SJCRH30 (cell line): Measurements from ENCODE around the gene APC2. TPM values are rescaled to one million over a fixed set of nuclear protein-coding genes. Genes with fewer than 3 reads are reported as not detected.

Source experiments
- DNase-seq, 2 experiments: peaks; one replicate each; pipeline ENCODE4 v3.0.0-alpha.2; 2015 to 2020
- H3K27ac ChIP-seq: fragments of 250-450 bp; sonication (Bioruptor Pico); 2 replicates; pipeline ENCODE4 v1.5.1; 2020; ENCODE audit warnings: mild to moderate bottlenecking, moderate library complexity
- H3K27me3 ChIP-seq: fragments of 250-450 bp; sonication (Bioruptor Pico); 2 replicates; pipeline ENCODE4 v1.5.1; 2020; ENCODE audit warnings: mild to moderate bottlenecking, moderate library complexity
- H3K36me3 ChIP-seq: fragments of 250-450 bp; sonication (Bioruptor Pico); 2 replicates; pipeline ENCODE4 v1.5.1; 2020; ENCODE audit warnings: mild to moderate bottlenecking, moderate library complexity
- H3K4me1 ChIP-seq: fragments of 250-450 bp; sonication (Bioruptor Pico); 2 replicates; pipeline ENCODE4 v1.5.1; 2020; ENCODE audit warnings: mild to moderate bottlenecking, moderate library complexity
- H3K4me3 ChIP-seq: fragments of 250-450 bp; sonication (Bioruptor Pico); 2 replicates; pipeline ENCODE4 v1.5.1; 2020; ENCODE audit warnings: mild to moderate bottlenecking, moderate library complexity
- H3K9me3 ChIP-seq: fragments of 250-450 bp; sonication (Bioruptor Pico); replicated peaks from 2 replicates; pipeline ENCODE4 v1.5.1; 2020; ENCODE audit warnings: mild to moderate bottlenecking, moderate library complexity
- total RNA-seq: library from RNA; depleted of rRNA; stranded (reverse); fragments of >200 nt; shearing (Covaris generic); gene quantifications from 2 replicates; pipeline ENCODE4 v1.2.3, GENCODE V29; 2014

Gene APC2
- total RNA-seq, 1 experiment from 2014 or later: 0.24 TPM

DNA sequence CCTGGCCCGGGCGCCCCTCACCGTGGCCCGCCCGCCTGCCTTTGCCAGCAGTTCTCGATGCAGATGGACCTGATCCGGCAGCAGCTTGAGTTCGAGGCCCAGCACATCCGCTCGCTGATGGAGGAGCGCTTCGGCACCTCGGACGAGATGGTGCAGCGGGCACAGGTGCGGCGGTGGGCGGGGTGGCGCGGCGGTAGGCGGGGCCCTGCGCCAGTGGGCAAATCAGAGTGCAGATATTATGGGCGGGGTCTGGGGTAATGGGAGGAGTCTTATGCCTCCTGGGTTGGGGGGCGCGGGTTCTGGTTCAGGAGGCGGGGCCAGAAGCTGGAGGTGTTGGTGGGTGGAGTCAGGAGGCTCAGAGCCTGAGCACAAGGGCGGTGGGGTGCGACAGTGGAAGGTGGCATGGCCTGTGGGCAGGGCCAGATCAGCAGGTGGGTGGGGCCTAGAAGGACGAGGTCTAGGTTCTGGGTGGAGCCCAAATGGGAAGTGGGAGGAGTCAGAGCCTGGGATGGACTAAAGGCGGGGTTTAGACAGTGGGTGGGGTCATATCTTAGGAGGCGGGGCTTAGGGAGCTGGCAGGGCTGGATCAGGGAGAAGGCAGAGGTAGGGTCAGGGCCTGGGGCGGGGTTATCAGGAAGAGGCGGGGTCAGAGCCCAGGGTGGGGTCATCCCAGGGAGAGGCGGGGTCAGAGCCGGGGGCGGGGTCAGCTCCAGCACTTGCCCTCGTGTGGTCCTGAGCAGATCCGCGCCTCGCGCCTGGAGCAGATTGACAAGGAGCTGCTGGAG is 5.6 kb downstream of the APC2 start:
- Histone ChIP-seq H3K9me3 (no peaks in the 10 kb centered on the region), H3K36me3 (no peaks in the 10 kb centered on the region), H3K27ac (no peak overlapping the region), H3K27me3 (peaks cover 14% of the 10 kb centered on the region), H3K4me3 (no peak overlapping the region), H3K4me1 (peaks cover 17% of the 10 kb centered on the region; the same call in 1 of the 2 replicates)
- peak; percentile 73 to 78 for DNase-seq

- Histone ChIP-seq H3K27me3 (peaks cover 7% of the 10 kb centered on the region; the same call in 1 of the 2 replicates), H3K36me3 (no peaks in the 10 kb centered on the region), H3K4me1 (peaks cover 17% of the 10 kb centered on the region; the same call in 1 of the 2 replicates), H3K4me3 (no peak overlapping the region), H3K9me3 (no peaks in the 10 kb centered on the region), H3K27ac (no peak overlapping the region)
- no peak for DNase-seq
Measured at GRCh38 chr19:1456121-1456900, 6.4 kb downstream of the APC2 start.

GRCh38 chr19:1457031-1457739 is 7.3 kb downstream of the APC2 start:
- Histone ChIP-seq H3K36me3 (no peaks in the 10 kb centered on the region), H3K4me1 (peaks cover 15% of the 10 kb centered on the region; the same call in 1 of the 2 replicates), H3K27ac (no peak overlapping the region), H3K4me3 (no peak overlapping the region), H3K27me3 (no peaks in the 10 kb centered on the region), H3K9me3 (no peaks in the 10 kb centered on the region)
- DNase-seq: no peak

DNA sequence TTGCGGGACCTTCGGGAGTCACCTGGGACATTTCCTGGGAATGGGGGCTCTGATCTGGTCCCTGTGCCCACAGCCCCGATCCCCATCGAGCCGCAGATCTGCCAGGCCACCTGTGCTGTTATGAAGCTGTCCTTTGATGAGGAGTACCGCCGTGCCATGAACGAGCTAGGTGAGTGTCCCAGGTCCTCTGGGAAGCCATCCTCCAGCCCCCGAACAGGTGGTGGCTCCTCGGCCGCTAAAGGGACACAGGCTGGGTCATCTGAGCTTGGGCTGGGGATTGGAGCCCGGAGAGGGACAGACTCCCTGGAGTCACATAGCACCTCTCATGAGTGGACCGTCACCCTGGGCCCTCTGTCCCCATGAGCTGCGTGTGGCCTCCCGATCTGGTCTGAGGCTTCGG is 8.0 kb downstream of the APC2 start:
- H3K9me3 ChIP-seq: no peaks in the 10 kb centered on the region
- H3K4me3 ChIP-seq: no peak overlapping the region
- H3K27me3 ChIP-seq: no peaks in the 10 kb centered on the region
- H3K36me3 ChIP-seq: no peaks in the 10 kb centered on the region
- no peak for DNase-seq
- H3K27ac ChIP-seq: no peak overlapping the region
- peaks cover 8% of the 10 kb centered on the region; the same call in 1 of the 2 replicates for H3K4me1 ChIP-seq

DNA sequence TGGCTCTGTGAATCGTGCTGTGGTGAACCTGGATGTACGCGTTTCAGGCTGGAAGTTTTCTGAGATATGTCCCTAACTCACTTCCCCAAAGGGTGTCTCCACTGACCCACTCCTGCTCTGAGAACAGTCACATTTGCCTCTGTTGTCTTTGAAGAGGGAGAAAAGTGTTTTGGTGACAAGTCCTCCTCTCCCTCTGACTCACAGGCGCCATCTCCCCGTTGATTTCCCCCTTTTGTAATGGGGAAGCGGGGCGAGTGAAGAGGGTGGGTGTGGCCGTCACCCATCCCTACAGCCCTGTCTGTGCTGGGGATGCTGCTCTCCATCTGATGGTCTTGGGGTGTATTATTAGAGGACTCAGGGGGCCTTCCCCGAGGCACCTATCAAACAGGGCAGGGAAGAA is 9.6 kb downstream of the APC2 start:
- DNase-seq: no peak
- no peaks in the 10 kb centered on the region for H3K36me3 ChIP-seq
- no peak overlapping the region for H3K27ac ChIP-seq
- no peaks in the 10 kb centered on the region for H3K9me3 ChIP-seq
- H3K4me1 ChIP-seq: no peaks in the 10 kb centered on the region
- no peaks in the 10 kb centered on the region for H3K27me3 ChIP-seq
- no peak overlapping the region for H3K4me3 ChIP-seq

DNA sequence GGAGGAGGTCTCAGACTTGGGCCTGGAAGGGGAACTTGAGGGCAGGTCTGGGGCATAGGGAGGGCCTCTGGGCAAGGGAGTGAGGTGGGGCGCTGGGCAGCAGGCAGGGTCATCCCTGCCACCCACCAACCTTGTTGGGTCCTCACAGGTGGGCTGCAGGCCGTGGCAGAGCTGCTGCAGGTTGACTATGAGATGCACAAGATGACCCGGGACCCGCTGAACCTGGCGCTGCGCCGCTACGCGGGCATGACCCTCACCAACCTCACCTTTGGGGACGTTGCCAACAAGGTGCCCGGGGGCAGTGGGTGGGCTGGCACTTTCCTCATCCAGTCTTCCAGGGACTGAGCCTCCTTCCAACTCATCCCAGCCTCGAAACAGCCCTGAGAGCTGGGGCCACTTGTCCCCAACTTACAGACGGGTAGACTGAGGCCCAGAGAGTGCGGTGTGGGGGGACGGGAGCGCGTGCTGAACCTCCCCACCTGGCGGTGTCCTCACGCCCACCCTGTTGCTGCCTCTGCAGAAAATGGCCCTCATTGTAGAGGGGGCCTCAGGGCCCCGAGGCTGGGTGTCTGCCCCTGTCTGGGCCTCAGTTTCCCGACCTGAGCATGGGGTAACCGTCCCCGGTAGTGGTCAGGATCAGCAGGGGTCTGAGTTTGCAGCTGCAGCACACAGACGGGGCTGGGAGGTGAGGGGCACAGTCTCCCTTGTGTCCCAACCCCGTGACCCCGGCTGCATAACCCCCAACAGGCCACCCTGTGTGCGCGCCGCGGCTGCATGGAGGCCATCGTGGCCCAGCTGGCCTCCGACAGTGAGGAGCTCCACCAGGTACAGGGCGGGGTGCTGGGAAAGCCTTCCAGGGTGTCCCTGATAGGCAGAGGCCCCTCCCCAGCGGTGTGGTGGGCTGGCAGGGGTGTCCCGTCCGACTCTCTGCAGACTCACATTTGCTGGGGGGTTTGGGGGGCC is 10.4 kb downstream of the APC2 start:
- no peak overlapping the region for H3K4me3 ChIP-seq
- H3K9me3 ChIP-seq: no peaks in the 10 kb centered on the region
- no peaks in the 10 kb centered on the region for H3K4me1 ChIP-seq
- no peaks in the 10 kb centered on the region for H3K36me3 ChIP-seq
- no peak for DNase-seq
- no peaks in the 10 kb centered on the region for H3K27me3 ChIP-seq
- H3K27ac ChIP-seq: no peak overlapping the region

GRCh38 chr19:1461862-1462261 is 11.9 kb downstream of the APC2 start:
- no peaks in the 10 kb centered on the region for H3K36me3 ChIP-seq
- H3K27ac ChIP-seq: no peak overlapping the region
- H3K9me3 ChIP-seq: no peaks in the 10 kb centered on the region
- H3K4me3 ChIP-seq: no peak overlapping the region
- H3K27me3 ChIP-seq: no peaks in the 10 kb centered on the region
- H3K4me1 ChIP-seq: no peaks in the 10 kb centered on the region
- DNase-seq: no peak

GRCh38 chr19:1465191-1466016 is 15.5 kb downstream of the APC2 start:
- Histone ChIP-seq H3K27me3 (no peaks in the 10 kb centered on the region), H3K36me3 (no peaks in the 10 kb centered on the region), H3K9me3 (no peaks in the 10 kb centered on the region), H3K4me3 (no peak overlapping the region), H3K27ac (no peak overlapping the region), H3K4me1 (no peaks in the 10 kb centered on the region; the same call in 1 of the 2 replicates)
- DNase-seq: no peak

- H3K36me3 ChIP-seq: no peaks in the 10 kb centered on the region
- H3K4me1 ChIP-seq: no peaks in the 10 kb centered on the region; the same call in 1 of the 2 replicates
- H3K27me3 ChIP-seq: no peaks in the 10 kb centered on the region
- H3K9me3 ChIP-seq: no peaks in the 10 kb centered on the region
- H3K4me3 ChIP-seq: no peak overlapping the region
- DNase-seq: no peak
- H3K27ac ChIP-seq: no peak overlapping the region
Measured at GRCh38 chr19:1466018-1466460, 16.1 kb downstream of the APC2 start.

DNA sequence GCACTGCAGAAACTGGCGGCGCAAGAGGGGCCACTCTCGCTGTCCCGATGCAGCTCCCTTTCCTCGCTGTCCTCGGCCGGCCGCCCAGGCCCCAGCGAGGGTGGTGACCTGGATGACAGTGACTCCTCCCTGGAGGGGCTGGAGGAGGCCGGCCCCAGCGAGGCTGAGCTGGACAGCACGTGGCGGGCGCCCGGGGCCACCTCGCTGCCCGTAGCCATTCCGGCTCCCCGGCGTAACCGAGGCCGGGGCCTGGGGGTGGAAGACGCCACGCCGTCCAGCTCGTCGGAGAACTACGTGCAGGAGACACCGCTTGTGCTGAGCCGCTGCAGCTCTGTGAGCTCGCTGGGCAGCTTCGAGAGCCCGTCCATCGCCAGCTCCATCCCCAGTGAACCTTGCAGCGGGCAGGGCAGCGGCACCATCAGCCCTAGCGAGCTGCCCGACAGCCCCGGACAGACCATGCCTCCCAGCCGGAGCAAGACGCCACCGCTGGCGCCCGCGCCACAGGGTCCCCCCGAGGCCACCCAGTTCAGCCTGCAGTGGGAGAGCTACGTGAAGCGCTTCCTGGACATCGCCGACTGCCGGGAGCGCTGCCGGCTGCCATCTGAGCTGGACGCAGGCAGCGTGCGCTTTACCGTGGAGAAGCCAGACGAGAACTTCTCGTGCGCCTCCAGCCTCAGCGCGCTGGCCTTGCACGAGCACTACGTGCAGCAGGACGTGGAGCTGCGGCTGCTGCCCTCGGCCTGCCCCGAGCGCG is 16.7 kb downstream of the APC2 start:
- H3K27me3 ChIP-seq: no peaks in the 10 kb centered on the region; the same call in 1 of the 2 replicates

GRCh38 chr19:1467215-1467489 is 17.2 kb downstream of the APC2 start:
- no peak for DNase-seq
- Histone ChIP-seq H3K27me3 (no peaks in the 10 kb centered on the region; the same call in 1 of the 2 replicates), H3K27ac (no peak overlapping the region), H3K36me3 (no peaks in the 10 kb centered on the region), H3K4me3 (no peak overlapping the region), H3K4me1 (peaks cover 2% of the 10 kb centered on the region; the same call in 1 of the 2 replicates), H3K9me3 (no peaks in the 10 kb centered on the region)

More for the DNA sequence above, 16.7 kb downstream of the APC2 start:
- no peak overlapping the region for H3K27ac ChIP-seq
- H3K9me3 ChIP-seq: no peaks in the 10 kb centered on the region
- peaks cover under 1% of the 10 kb centered on the region; the same call in 1 of the 2 replicates for H3K4me1 ChIP-seq
- H3K4me3 ChIP-seq: no peak overlapping the region
- no peaks in the 10 kb centered on the region for H3K36me3 ChIP-seq
- DNase-seq: no peak

- Histone ChIP-seq H3K27me3 (no peaks in the 10 kb centered on the region; the same call in 1 of the 2 replicates), H3K4me3 (no peak overlapping the region), H3K4me1 (peaks cover 2% of the 10 kb centered on the region; the same call in 1 of the 2 replicates), H3K9me3 (no peaks in the 10 kb centered on the region), H3K27ac (no peak overlapping the region), H3K36me3 (no peaks in the 10 kb centered on the region)
- no peak for DNase-seq
Measured at GRCh38 chr19:1467490-1468273, 17.8 kb downstream of the APC2 start.
